ENCODE data around the gene KCNIP1.

Gene KCNIP1

GRCh38 chr5:170503990-170504596, at the start of gene KCNIP1:
TSS of gene KCNIP1 (plus strand) at chr5:170504020.
- no peak for DNase-seq

- DNase-seq, result no peak
These were observed 40.4 kb upstream of the KCNIP1 start for GRCh38 chr5:170463426-170463825.

- DNase-seq, result no peak
These were observed 39.3 kb upstream of the KCNIP1 start for GRCh38 chr5:170464280-170465127.

GRCh38 chr5:170466553-170466952, 37.3 kb upstream of the KCNIP1 start:
- DNase-seq, result no peak

GRCh38 chr5:170466988-170467707, 36.7 kb upstream of the KCNIP1 start:
- peak; percentile 94 for DNase-seq

- DNase-seq, result no peak
These were observed 35.1 kb upstream of the KCNIP1 start for GRCh38 chr5:170468633-170469285.

- DNase-seq, result no peak
These were observed 34.4 kb upstream of the KCNIP1 start for GRCh38 chr5:170469414-170469813.

- no peak for DNase-seq
These were observed 33.5 kb upstream of the KCNIP1 start for GRCh38 chr5:170470275-170470674.

- DNase-seq, result no peak
These were observed 32.9 kb upstream of the KCNIP1 start for GRCh38 chr5:170470808-170471404.

GRCh38 chr5:170471551-170472178, 32.2 kb upstream of the KCNIP1 start:
- peak; percentile 20 for DNase-seq

- DNase-seq, result no peak
These were observed 30.2 kb upstream of the KCNIP1 start for GRCh38 chr5:170473642-170474041.

- DNase-seq, result no peak
These were observed 29.1 kb upstream of the KCNIP1 start for GRCh38 chr5:170474489-170475274.

- DNase-seq, result no peak
These were observed 28.4 kb upstream of the KCNIP1 start for GRCh38 chr5:170475294-170476000.

GRCh38 chr5:170476704-170477103, 27.1 kb upstream of the KCNIP1 start:
- DNase-seq, result no peak

GRCh38 chr5:170477906-170478305, 25.9 kb upstream of the KCNIP1 start:
- no peak for DNase-seq

- DNase-seq, result no peak
These were observed 25.5 kb upstream of the KCNIP1 start for GRCh38 chr5:170478306-170478705.

GRCh38 chr5:170479484-170479883, 24.3 kb upstream of the KCNIP1 start:
- DNase-seq, result peak; percentile 30

GRCh38 chr5:170480260-170480659, 23.6 kb upstream of the KCNIP1 start:
- no peak for DNase-seq

GRCh38 chr5:170481849-170482248, 22.0 kb upstream of the KCNIP1 start:
- no peak for DNase-seq

- no peak for DNase-seq
These were observed 21.3 kb upstream of the KCNIP1 start for GRCh38 chr5:170482511-170482910.
